ENCODE measurements around the gene SLC7A5. TPM values are rescaled to one million over a fixed set of nuclear protein-coding genes. Genes with fewer than 3 reads are reported as not detected.

SLC7A5 gene
- total and polyA plus RNA-seq, 2 of the 13 experiments (the other 11 are each of a cell fraction or from before 2014, with no cell fraction given): 79.6 to 155 TPM

DNA sequence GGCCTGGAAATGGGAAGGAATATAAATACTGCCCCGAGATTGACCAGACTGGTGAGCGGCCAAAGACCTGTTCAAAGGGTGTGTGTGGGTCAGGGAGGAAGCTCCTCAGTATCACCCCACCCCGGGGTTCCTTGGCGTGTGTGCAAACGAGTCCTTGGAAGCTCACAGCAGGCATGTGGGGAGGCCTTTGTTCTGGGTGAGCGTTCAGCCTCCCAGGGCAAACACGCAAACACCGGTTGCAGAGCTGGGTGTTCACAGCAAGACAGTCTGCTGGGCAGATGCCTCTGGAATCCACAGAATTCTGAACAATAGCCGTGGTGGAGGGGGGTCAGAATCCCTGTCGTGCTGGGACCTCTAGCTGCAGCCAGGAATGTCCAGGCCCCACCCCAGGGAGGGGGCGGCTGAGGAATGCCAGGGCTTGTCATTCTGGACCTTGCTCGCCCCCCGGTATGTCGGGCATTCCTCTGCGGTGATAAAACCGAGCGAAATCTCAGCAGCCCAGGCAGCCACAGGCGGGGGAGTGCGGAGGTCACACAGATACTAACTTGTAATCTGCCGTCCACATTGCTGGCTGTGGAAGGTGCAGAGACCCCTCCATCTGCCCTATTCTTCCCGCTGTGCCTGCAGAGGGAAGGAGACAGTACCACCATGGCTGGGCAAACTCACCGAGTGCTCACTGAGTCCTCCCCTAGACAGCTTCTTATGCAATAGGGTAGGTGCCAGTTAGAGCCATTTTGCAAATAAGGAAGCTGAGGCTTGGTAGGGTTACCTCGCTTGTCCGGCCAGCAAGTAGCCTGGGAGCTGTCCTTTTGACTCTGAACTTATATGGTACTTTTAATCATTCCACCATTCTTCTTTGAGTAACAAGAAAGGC is 1.3 kb upstream of the SLC7A5 start (continued):
- peak; percentile 94 for TF ChIP-seq SOX13 (IDR thresholded peaks at IDR 0.05)
- peak in 1 of 2 experiments; percentile 99; a peak in 3 of 4 replicates for TF ChIP-seq SOX13 (CRISPR knock-in tag; conservative IDR thresholded peaks at IDR 0.05 in 1 of 2, IDR thresholded peaks at IDR 0.05 in 1 of 2)
- TF ChIP-seq, protein P1, sequence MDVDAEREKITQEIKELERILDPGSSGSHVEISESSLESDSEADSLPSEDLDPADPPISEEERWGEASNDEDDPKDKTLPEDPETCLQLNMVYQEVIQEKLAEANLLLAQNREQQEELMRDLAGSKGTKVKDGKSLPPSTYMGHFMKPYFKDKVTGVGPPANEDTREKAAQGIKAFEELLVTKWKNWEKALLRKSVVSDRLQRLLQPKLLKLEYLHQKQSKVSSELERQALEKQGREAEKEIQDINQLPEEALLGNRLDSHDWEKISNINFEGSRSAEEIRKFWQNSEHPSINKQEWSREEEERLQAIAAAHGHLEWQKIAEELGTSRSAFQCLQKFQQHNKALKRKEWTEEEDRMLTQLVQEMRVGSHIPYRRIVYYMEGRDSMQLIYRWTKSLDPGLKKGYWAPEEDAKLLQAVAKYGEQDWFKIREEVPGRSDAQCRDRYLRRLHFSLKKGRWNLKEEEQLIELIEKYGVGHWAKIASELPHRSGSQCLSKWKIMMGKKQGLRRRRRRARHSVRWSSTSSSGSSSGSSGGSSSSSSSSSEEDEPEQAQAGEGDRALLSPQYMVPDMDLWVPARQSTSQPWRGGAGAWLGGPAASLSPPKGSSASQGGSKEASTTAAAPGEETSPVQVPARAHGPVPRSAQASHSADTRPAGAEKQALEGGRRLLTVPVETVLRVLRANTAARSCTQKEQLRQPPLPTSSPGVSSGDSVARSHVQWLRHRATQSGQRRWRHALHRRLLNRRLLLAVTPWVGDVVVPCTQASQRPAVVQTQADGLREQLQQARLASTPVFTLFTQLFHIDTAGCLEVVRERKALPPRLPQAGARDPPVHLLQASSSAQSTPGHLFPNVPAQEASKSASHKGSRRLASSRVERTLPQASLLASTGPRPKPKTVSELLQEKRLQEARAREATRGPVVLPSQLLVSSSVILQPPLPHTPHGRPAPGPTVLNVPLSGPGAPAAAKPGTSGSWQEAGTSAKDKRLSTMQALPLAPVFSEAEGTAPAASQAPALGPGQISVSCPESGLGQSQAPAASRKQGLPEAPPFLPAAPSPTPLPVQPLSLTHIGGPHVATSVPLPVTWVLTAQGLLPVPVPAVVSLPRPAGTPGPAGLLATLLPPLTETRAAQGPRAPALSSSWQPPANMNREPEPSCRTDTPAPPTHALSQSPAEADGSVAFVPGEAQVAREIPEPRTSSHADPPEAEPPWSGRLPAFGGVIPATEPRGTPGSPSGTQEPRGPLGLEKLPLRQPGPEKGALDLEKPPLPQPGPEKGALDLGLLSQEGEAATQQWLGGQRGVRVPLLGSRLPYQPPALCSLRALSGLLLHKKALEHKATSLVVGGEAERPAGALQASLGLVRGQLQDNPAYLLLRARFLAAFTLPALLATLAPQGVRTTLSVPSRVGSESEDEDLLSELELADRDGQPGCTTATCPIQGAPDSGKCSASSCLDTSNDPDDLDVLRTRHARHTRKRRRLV (CRISPR knock-in tag; IDR thresholded peaks at IDR 0.05): 0 out of 2 replicates have a peak, but pooled peaks have one; percentile 44
- peak; percentile 85 for TF ChIP-seq NR2F6 (IDR thresholded peaks at IDR 0.05)
- TF ChIP-seq NR2F6 (CRISPR knock-in tag; IDR thresholded peaks at IDR 0.05): peak; percentile 94
- 0 out of 2 replicates have a peak, but pooled peaks have one; percentile 49 for TF ChIP-seq SIX1 (CRISPR knock-in tag; IDR thresholded peaks at IDR 0.05; ENCODE audit: borderline replicate concordance)
- peak; percentile 86 for TF ChIP-seq POGK (CRISPR knock-in tag; conservative IDR thresholded peaks at IDR 0.05)
- TF ChIP-seq HNF1A (IDR thresholded peaks at IDR 0.05; ENCODE audit: low read depth): peak; percentile 67; the same call in 1 of the 2 replicates
- peak; percentile 88 for TF ChIP-seq HNF1A (CRISPR knock-in tag; IDR thresholded peaks at IDR 0.05; ENCODE audit: borderline replicate concordance)
- peak; percentile 83; the same call in 1 of the 2 replicates for TF ChIP-seq ARHGAP35 (CRISPR knock-in tag; IDR thresholded peaks at IDR 0.05; ENCODE audit: borderline replicate concordance)
- peak; percentile 67 for TF ChIP-seq CTCF (CRISPR knock-in tag; IDR thresholded peaks at IDR 0.05)
- TF ChIP-seq PHF8 (CRISPR knock-in tag; IDR thresholded peaks at IDR 0.05): peak; percentile 51; the same call in 1 of the 2 replicates
- peak; percentile 87; the same call in 1 of the 2 replicates for TF ChIP-seq ARNTL (CRISPR knock-in tag; IDR thresholded peaks at IDR 0.05)
- TF ChIP-seq, protein P2, sequence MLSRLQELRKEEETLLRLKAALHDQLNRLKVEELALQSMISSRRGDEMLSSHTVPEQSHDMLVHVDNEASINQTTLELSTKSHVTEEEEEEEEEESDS (CRISPR knock-in tag; IDR thresholded peaks at IDR 0.05; ENCODE audit: borderline replicate concordance): 0 out of 2 replicates have a peak, but pooled peaks have one; percentile 76
